ENCODE results near the gene CSTPP1.
"Not testable (repeated sequence)": the region's sequence is repeated elsewhere in the genome, so short reads cannot be mapped to it uniquely, and the experiment has no call there.

The CSTPP1 gene

GRCh38 chr11:46991391-46991790, 54.8 kb downstream of the CSTPP1 start:
- DNase-seq (ENCODE audit: low read depth): no peak
- no peak for TF ChIP-seq CTCF (conservative IDR thresholded peaks at IDR 0.05; ENCODE audit: low read length)
- no peak overlapping the region for H3K4me3 ChIP-seq (ENCODE audit: low read length)

GRCh38 chr11:46992386-46992785, 55.8 kb downstream of the CSTPP1 start:
- not testable (repeated sequence) for H3K4me3 ChIP-seq (ENCODE audit: low read length); DNase-seq (ENCODE audit: low read depth)

GRCh38 chr11:46997796-46998195, 61.2 kb downstream of the CSTPP1 start:
- H3K4me3 ChIP-seq (ENCODE audit: low read length); DNase-seq (ENCODE audit: low read depth): not testable (repeated sequence)

GRCh38 chr11:46999217-46999616, 62.7 kb downstream of the CSTPP1 start:
- DNase-seq (ENCODE audit: low read depth): no peak
- TF ChIP-seq CTCF (conservative IDR thresholded peaks at IDR 0.05; ENCODE audit: low read length): no peak
- H3K4me3 ChIP-seq (ENCODE audit: low read length): no peak overlapping the region

- no peak overlapping the region for H3K4me3 ChIP-seq (ENCODE audit: low read length)
- no peak for DNase-seq (ENCODE audit: low read depth)
- no peak for TF ChIP-seq CTCF (conservative IDR thresholded peaks at IDR 0.05; ENCODE audit: low read length)
Observed at GRCh38 chr11:47000033-47000432, 63.5 kb downstream of the CSTPP1 start.

GRCh38 chr11:47001781-47002181, 65.2 kb downstream of the CSTPP1 start:
- TF ChIP-seq CTCF (conservative IDR thresholded peaks at IDR 0.05; ENCODE audit: low read length): no peak
- H3K4me3 ChIP-seq (ENCODE audit: low read length): no peak overlapping the region
- DNase-seq (ENCODE audit: low read depth): peak; percentile 38

- TF ChIP-seq CTCF (conservative IDR thresholded peaks at IDR 0.05; ENCODE audit: low read length): no peak
- DNase-seq (ENCODE audit: low read depth): no peak
- no peak overlapping the region for H3K4me3 ChIP-seq (ENCODE audit: low read length)
Observed at GRCh38 chr11:47002390-47002789, 65.8 kb downstream of the CSTPP1 start.

GRCh38 chr11:47003180-47003877, 66.8 kb downstream of the CSTPP1 start:
- peak; percentile 24 for DNase-seq (ENCODE audit: low read depth)
- H3K4me3 ChIP-seq (ENCODE audit: low read length): no peak overlapping the region
- no peak for TF ChIP-seq CTCF (conservative IDR thresholded peaks at IDR 0.05; ENCODE audit: low read length)

Data from AG10803 (cell line).